ENCODE results near the gene WRNIP1.

DNA sequence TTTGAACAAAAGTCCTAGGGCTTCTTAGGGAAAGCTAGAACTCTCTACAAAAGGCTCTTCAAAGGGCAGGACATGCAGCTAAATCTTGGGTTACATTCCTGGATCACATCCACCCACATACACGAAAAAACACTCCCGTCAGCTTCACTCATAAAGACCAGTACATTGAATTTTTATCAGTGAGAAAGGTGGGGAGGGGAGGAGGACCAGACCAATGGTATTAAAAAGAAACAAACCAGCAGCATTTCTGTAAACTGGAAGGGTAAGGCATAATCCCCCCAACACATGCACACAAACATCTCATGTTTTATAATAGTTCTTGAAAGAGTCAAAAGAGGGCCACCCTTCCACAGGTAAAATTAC is 46.1 kb upstream of the WRNIP1 start:
- no peak for TF ChIP-seq POLR2A (IDR thresholded peaks at IDR 0.05)
- TF ChIP-seq, protein P1, sequence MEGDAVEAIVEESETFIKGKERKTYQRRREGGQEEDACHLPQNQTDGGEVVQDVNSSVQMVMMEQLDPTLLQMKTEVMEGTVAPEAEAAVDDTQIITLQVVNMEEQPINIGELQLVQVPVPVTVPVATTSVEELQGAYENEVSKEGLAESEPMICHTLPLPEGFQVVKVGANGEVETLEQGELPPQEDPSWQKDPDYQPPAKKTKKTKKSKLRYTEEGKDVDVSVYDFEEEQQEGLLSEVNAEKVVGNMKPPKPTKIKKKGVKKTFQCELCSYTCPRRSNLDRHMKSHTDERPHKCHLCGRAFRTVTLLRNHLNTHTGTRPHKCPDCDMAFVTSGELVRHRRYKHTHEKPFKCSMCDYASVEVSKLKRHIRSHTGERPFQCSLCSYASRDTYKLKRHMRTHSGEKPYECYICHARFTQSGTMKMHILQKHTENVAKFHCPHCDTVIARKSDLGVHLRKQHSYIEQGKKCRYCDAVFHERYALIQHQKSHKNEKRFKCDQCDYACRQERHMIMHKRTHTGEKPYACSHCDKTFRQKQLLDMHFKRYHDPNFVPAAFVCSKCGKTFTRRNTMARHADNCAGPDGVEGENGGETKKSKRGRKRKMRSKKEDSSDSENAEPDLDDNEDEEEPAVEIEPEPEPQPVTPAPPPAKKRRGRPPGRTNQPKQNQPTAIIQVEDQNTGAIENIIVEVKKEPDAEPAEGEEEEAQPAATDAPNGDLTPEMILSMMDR (IDR thresholded peaks at IDR 0.05), result no peak

Data from thyroid gland (tissue), 4 donors.